Muscle layer of colon (tissue), 2 donors: ENCODE data around the gene ZNF892.
"Not testable (repeated sequence)": the region's sequence is repeated elsewhere in the genome, so short reads cannot be mapped to it uniquely, and the experiment has no call there.

Source experiments
- H3K27ac ChIP-seq: one replicate; pipeline ENCODE4 v1.7.0; 2013; ENCODE audit warnings: low read depth, mild to moderate bottlenecking, low read length, moderate library complexity
- H3K27me3 ChIP-seq, 2 donors: one replicate each; pipeline ENCODE4 v1.7.0; 2013; ENCODE audit warnings: low read length in 2 of 2, mild to moderate bottlenecking in 2 of 2; ENCODE audit not compliant: insufficient read depth in 2 of 2, control insufficient read depth in 1 of 2
- H3K36me3 ChIP-seq: one replicate; pipeline ENCODE4 v1.7.0; 2013; ENCODE audit warnings: mild to moderate bottlenecking, low read length; ENCODE audit not compliant: insufficient read depth
- H3K4me1 ChIP-seq: one replicate; pipeline ENCODE4 v1.7.0; 2013; ENCODE audit warnings: mild to moderate bottlenecking, low read length; ENCODE audit not compliant: insufficient read depth
- H3K4me3 ChIP-seq, 2 donors: one replicate each; pipeline ENCODE4 v1.7.0; 2013; ENCODE audit warnings: low read length in 2 of 2, low read depth in 1 of 2, mild to moderate bottlenecking in 1 of 2, moderate library complexity in 1 of 2
- H3K9ac ChIP-seq: one replicate; pipeline ENCODE4 v1.7.0; 2013; ENCODE audit warnings: low read length
- H3K9me3 ChIP-seq: one replicate; pipeline ENCODE4 v1.7.0; 2013; ENCODE audit warnings: mild to moderate bottlenecking, low read length
- donor health status: abdominal sarcoma.
- donor health status: Adenocarcinoma of cecum.

Gene ZNF892

GRCh38 chr2:95232232-95232631 lies 24.9 kb downstream of the ZNF892 start:
- peaks cover 5% of the 10 kb centered on the region for H3K9me3 ChIP-seq

GRCh38 chr2:95234286-95234785 lies 27.0 kb downstream of the ZNF892 start:
- Histone ChIP-seq H3K27ac (no peak overlapping the region), H3K4me1 (no peaks in the 10 kb centered on the region), H3K36me3 (no peaks in the 10 kb centered on the region), H3K4me3 (no peak overlapping the region), H3K9ac (no peak overlapping the region), H3K27me3 (no peaks in the 10 kb centered on the region), H3K9me3 (peaks cover 16% of the 10 kb centered on the region)

More at GRCh38 chr2:95232232-95232631, 24.9 kb downstream of the ZNF892 start:
- H3K36me3 ChIP-seq, result no peaks in the 10 kb centered on the region
- no peak overlapping the region for H3K27ac ChIP-seq
- no peak overlapping the region for H3K4me3 ChIP-seq
- no peaks in the 10 kb centered on the region for H3K27me3 ChIP-seq
- no peak overlapping the region for H3K9ac ChIP-seq
- H3K4me1 ChIP-seq, result no peaks in the 10 kb centered on the region

- no peak overlapping the region for H3K9ac ChIP-seq
- no peaks in the 10 kb centered on the region for H3K4me1 ChIP-seq
- no peak overlapping the region for H3K4me3 ChIP-seq
- no peaks in the 10 kb centered on the region for H3K27me3 ChIP-seq
- peaks cover 16% of the 10 kb centered on the region for H3K9me3 ChIP-seq
- no peaks in the 10 kb centered on the region for H3K36me3 ChIP-seq
- H3K27ac ChIP-seq, result no peak overlapping the region
Observed at GRCh38 chr2:95234816-95235215, 27.5 kb downstream of the ZNF892 start.

- Histone ChIP-seq H3K36me3 (no peaks in the 10 kb centered on the region), H3K9ac (no peak overlapping the region), H3K9me3 (peaks cover 21% of the 10 kb centered on the region), H3K27me3 (no peaks in the 10 kb centered on the region), H3K27ac (no peak overlapping the region), H3K4me3 (no peak overlapping the region), H3K4me1 (no peaks in the 10 kb centered on the region)
Observed at GRCh38 chr2:95238131-95238530, 30.8 kb downstream of the ZNF892 start.

GRCh38 chr2:95240091-95240490 lies 32.8 kb downstream of the ZNF892 start:
- H3K9ac ChIP-seq, result no peak overlapping the region
- H3K36me3 ChIP-seq, result no peaks in the 10 kb centered on the region
- H3K27me3 ChIP-seq, result no peaks in the 10 kb centered on the region
- no peak overlapping the region for H3K27ac ChIP-seq
- no peak overlapping the region for H3K4me3 ChIP-seq
- peaks cover 17% of the 10 kb centered on the region for H3K9me3 ChIP-seq
- no peaks in the 10 kb centered on the region for H3K4me1 ChIP-seq

GRCh38 chr2:95240556-95240955 lies 33.2 kb downstream of the ZNF892 start:
- Histone ChIP-seq H3K4me3 (no peak overlapping the region), H3K27ac (no peak overlapping the region), H3K9me3 (peaks cover 16% of the 10 kb centered on the region), H3K27me3 (no peaks in the 10 kb centered on the region), H3K36me3 (no peaks in the 10 kb centered on the region), H3K9ac (no peak overlapping the region), H3K4me1 (no peaks in the 10 kb centered on the region)

- H3K4me3 ChIP-seq, H3K36me3 ChIP-seq, H3K4me1 ChIP-seq, H3K9ac ChIP-seq, H3K27me3 ChIP-seq, H3K27ac ChIP-seq: not testable (repeated sequence)
- peaks cover 16% of the 10 kb centered on the region for H3K9me3 ChIP-seq
Observed at GRCh38 chr2:95242084-95242483, 34.8 kb downstream of the ZNF892 start.
